ENCODE results near the gene TSPAN12.

TSPAN12 gene

DNA sequence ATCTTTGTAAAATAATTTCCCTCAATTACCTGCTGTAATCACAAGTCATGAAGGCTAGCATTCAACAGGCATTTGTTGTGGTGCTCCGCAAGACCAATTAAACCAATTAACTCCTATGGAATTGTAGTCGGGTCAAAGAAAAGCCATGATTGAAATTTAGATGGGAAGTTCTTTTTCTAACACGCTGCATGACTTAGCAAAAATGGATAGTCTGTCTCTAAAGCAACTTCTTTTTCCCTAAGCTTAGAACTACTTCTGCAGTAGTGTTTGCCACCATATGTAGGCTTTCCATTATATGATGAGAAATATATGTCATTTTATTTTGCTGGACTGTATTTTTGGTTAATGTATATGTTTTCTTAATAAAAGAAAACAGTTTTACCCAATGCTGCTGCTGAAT, 119.1 kb downstream of the TSPAN12 start:
- DNase-seq = no peak
